MCF 10A (cell line): ENCODE results near the gene ZNF384. TPM values are rescaled to one million over a fixed set of nuclear protein-coding genes. Genes with fewer than 3 reads are reported as not detected.

Experiments
- BruUV-seq: library from RNA; stranded (reverse); fragments of 400-500 nt; replicated peaks from 2 replicates; lab custom pipeline; 2021; lab: Mats Ljungman, UMichigan
- CTCF ChIA-PET: fragments of 300-600 bp; sonication (Branson Sonifier 250); formaldehyde crosslinking; extraction: SDS; loops from one replicate; lab custom pipeline; 2021; ENCODE audit warnings: antibody characterized with exemption, inconsistent platforms; lab: Yijun Ruan, JAX
- POLR2A ChIA-PET: fragments of 300-600, 350-650 bp; sonication (Branson Sonifier 250); formaldehyde crosslinking; extraction: SDS; loops from one replicate; lab custom pipeline; 2020; ENCODE audit warnings: antibody characterized with exemption, inconsistent platforms; lab: Yijun Ruan, JAX
- DNase-seq: peaks from one replicate; pipeline ENCODE4 v3.0.0-alpha.2; 2018; ENCODE audit not compliant: unreplicated experiment
- H3K27ac Mint-ChIP-seq: one replicate; pipeline ENCODE4 v1.8.0; 2022; ENCODE audit warnings: mild to moderate bottlenecking, low read depth, mixed read lengths; ENCODE audit not compliant: unreplicated experiment
- H3K27me3 Mint-ChIP-seq: one replicate; pipeline ENCODE4 v1.8.0; 2022; ENCODE audit warnings: mixed read lengths; ENCODE audit not compliant: insufficient read depth, unreplicated experiment
- H3K36me3 Mint-ChIP-seq: one replicate; pipeline ENCODE4 v1.8.0; 2022; ENCODE audit warnings: mild to moderate bottlenecking, moderate library complexity, mixed read lengths; ENCODE audit not compliant: insufficient read depth, unreplicated experiment
- H3K4me1 Mint-ChIP-seq: one replicate; pipeline ENCODE4 v1.8.0; 2022; ENCODE audit warnings: mixed read lengths; ENCODE audit not compliant: insufficient read depth, unreplicated experiment
- H3K4me3 Mint-ChIP-seq: one replicate; pipeline ENCODE4 v1.8.0; 2022; ENCODE audit warnings: mild to moderate bottlenecking, moderate library complexity, mixed read lengths; ENCODE audit not compliant: unreplicated experiment
- H3K9me3 Mint-ChIP-seq: one replicate; pipeline ENCODE4 v1.8.0; 2022; ENCODE audit warnings: mixed read lengths; ENCODE audit not compliant: unreplicated experiment
- intact Hi-C: fragments of 100-400 bp; cut with micrococcal nuclease; formaldehyde crosslinking; loops from 2 replicates; pipeline ENCODE4 v1.14.1; 2022
- total RNA-seq: library from RNA; stranded (reverse); gene quantifications from 2 replicates; pipeline ENCODE4 v1.2.3, GENCODE V29; 2022
- TF ChIP-seq, protein P1 (sequence below): fragments of 200-600 bp; IDR thresholded peaks from one replicate; pipeline ENCODE4 v1.8.0; 2022; ENCODE audit warnings: antibody characterized with exemption, mild to moderate bottlenecking; ENCODE audit not compliant: unreplicated experiment

Gene ZNF384
- total RNA-seq, 1 experiment from 2014 or later, result 62.8 TPM

DNA sequence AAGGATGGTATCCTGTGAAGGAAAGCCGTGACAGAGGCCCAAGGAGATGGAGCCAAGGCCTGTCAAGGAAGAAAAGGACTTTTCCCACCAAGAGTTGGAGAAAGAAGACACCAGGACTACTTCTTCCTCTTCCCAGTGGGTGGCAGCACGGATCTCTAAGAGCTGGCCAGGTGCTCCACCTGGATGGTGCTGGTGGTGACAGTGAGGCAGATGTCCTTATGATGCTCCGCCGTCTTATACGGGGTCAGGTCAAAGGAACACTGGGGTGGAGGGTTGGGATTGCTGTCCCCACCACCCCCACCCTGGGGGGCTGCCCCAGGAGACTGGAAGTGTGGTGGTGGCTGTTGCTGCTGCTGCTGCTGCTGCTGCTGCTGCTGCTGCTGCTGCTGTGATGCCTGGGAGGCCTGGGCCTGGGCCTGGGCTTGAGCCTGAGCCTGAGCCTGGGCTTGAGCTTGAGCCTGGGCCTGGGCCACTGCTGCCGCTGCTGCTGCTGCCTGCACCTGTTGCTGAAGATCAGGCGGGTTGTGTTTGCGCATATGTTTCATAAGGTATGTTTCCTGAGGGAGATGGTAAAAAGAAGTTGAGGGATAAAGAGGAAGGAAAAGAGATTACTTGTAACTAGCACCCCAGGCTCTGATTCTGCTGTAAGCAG, 21.5 kb downstream of the ZNF384 start:
- ChIA-PET POLR2A (interaction anchor here (1.3 kb wide), 1 partner anchor 22 kb away, joined by 3 read pairs; the partner anchor contains the start of gene ZNF384), CTCF (interaction anchor here (0.5 to 3.0 kb wide), 9 partner anchors 11 to 205 kb away, joined by 3 to 10 read pairs (median 4); partner anchors contain the start of gene ZNF384)
- no TSS peak for BruUV-seq
- Mint-ChIP-seq H3K27me3 (no peaks in the 10 kb centered on the region), H3K36me3 (peaks cover 65% of the 10 kb centered on the region), H3K27ac (no peak overlapping the region), H3K4me3 (no peak overlapping the region), H3K9me3 (no peaks in the 10 kb centered on the region), H3K4me1 (no peaks in the 10 kb centered on the region)
- intact Hi-C loops, result no loop called here
- TF ChIP-seq, protein P1, sequence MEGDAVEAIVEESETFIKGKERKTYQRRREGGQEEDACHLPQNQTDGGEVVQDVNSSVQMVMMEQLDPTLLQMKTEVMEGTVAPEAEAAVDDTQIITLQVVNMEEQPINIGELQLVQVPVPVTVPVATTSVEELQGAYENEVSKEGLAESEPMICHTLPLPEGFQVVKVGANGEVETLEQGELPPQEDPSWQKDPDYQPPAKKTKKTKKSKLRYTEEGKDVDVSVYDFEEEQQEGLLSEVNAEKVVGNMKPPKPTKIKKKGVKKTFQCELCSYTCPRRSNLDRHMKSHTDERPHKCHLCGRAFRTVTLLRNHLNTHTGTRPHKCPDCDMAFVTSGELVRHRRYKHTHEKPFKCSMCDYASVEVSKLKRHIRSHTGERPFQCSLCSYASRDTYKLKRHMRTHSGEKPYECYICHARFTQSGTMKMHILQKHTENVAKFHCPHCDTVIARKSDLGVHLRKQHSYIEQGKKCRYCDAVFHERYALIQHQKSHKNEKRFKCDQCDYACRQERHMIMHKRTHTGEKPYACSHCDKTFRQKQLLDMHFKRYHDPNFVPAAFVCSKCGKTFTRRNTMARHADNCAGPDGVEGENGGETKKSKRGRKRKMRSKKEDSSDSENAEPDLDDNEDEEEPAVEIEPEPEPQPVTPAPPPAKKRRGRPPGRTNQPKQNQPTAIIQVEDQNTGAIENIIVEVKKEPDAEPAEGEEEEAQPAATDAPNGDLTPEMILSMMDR, result no peak
- peak; percentile 34 for DNase-seq

DNA sequence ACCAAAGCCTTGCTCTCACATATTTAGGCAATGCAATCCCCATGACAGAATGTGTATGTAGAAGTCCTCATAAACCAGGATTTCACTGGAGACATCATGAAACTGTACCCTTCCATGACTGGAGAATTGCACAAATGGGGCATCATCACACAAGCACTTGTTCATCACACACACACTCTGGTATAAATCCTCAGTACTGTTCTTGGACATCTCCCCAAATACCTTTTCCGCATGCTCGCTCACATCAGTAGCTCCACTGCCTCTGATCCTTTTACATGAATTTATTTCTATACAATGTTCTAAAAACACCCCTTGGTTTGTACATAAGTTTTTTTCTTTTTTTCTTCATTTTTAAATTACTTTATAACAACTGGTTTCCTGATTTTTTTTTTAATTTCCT, 23.0 kb downstream of the ZNF384 start:
- ChIA-PET POLR2A (interaction anchor here (0.6 kb wide), 1 partner anchor 13 kb away, joined by 3 read pairs; no protein-coding TSS in a partner anchor), CTCF (interaction anchor here (1.0 to 1.6 kb wide), 3 partner anchors 18 to 23 kb away, joined by 3 to 4 read pairs (median 4); partner anchors contain the start of gene ZNF384)
- Mint-ChIP-seq H3K36me3 (peaks cover 59% of the 10 kb centered on the region), H3K9me3 (no peaks in the 10 kb centered on the region), H3K4me1 (peaks cover 8% of the 10 kb centered on the region), H3K27me3 (no peaks in the 10 kb centered on the region), H3K27ac (no peak overlapping the region), H3K4me3 (no peak overlapping the region)
- DNase-seq, result no peak
- BruUV-seq, result no TSS peak
- TF ChIP-seq, protein P1, result no peak
- intact Hi-C loops, result no loop called here

DNA sequence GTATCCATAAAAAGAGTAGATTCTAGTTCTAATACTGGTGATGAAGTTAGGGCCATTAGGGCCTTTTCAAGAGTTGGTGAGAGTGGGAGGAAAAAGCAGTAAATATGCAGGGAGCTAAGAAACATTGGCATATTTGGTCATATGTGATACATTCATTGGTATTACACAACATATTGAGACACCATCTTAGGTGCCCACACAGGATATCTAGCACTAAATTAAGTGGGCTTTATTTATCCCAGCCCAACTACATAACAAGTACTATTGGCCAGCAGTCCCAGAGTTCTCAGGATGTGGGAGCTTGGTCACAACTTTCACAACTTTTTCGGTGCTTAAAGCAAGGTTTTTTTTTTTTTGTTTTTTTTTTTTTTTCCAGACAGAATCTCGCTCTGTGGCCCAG, 24.3 kb downstream of the ZNF384 start:
- no TSS peak for BruUV-seq
- Mint-ChIP-seq H3K9me3 (no peaks in the 10 kb centered on the region), H3K4me1 (peaks cover 8% of the 10 kb centered on the region), H3K4me3 (no peak overlapping the region), H3K27me3 (no peaks in the 10 kb centered on the region), H3K27ac (peak overlapping the region; percentile 47), H3K36me3 (peaks cover 55% of the 10 kb centered on the region)
- no peak for DNase-seq
- TF ChIP-seq, protein P1, result no peak
- intact Hi-C loops, result no loop called here
- CTCF ChIA-PET, result interaction anchor here (0.7 to 1.3 kb wide), 4 partner anchors 9 to 469 kb away, joined by 3 to 4 read pairs (median 3); partner anchors contain the start of gene MLF2
- POLR2A ChIA-PET, result interaction anchor here (1.3 to 2.9 kb wide), 6 partner anchors 16 to 186 kb away, joined by 3 to 48 read pairs (median 6); partner anchors contain the start of genes CDCA3, COPS7A, LPAR5 and USP5
